HEK293T (cell line): ENCODE results near the gene KRAS.

Experiments
- CTCF ChIA-PET: fragments of 350-600 bp; formaldehyde crosslinking; extraction: SDS; loops from one replicate; lab custom pipeline; 2021; ENCODE audit warnings: antibody characterized with exemption, inconsistent platforms; lab: Yijun Ruan, JAX
- POLR2A ChIA-PET: fragments of 350-600 bp; formaldehyde crosslinking; extraction: SDS; loops from one replicate; lab custom pipeline; 2020; ENCODE audit warnings: antibody characterized with exemption, inconsistent platforms; lab: Yijun Ruan, JAX
- DNase-seq: peaks from one replicate; pipeline ENCODE4 v3.0.0; 2012; ENCODE audit warnings: mixed read lengths; ENCODE audit errors: extremely low spot score
- ARNT ChIP-seq: fragments of 450-650 bp; IDR thresholded peaks from 2 replicates; pipeline ENCODE4 v1.6.1; 2017; ENCODE audit warnings: mild to moderate bottlenecking
- BHLHE40 ChIP-seq: fragments of 450-650 bp; IDR thresholded peaks from 2 replicates; pipeline ENCODE4 v1.6.1; 2016; ENCODE audit warnings: mild to moderate bottlenecking, moderate library complexity, borderline replicate concordance
- CTBP1 ChIP-seq: fragments of 450-650 bp; IDR thresholded peaks from 2 replicates; pipeline ENCODE4 v1.6.1; 2016; ENCODE audit warnings: borderline replicate concordance
- ELF4 ChIP-seq: fragments of 450-650 bp; IDR thresholded peaks from 2 replicates; pipeline ENCODE4 v1.6.1; 2017; ENCODE audit warnings: antibody characterized with exemption
- FOXA1 ChIP-seq: fragments of 450-650 bp; IDR thresholded peaks from 2 replicates; pipeline ENCODE4 v1.6.1; 2016; ENCODE audit warnings: mild to moderate bottlenecking
- FOXK2 ChIP-seq: fragments of 450-650 bp; IDR thresholded peaks from 2 replicates; pipeline ENCODE4 v1.6.1; 2016; ENCODE audit warnings: mild to moderate bottlenecking
- FOXM1 ChIP-seq: fragments of 450-650 bp; IDR thresholded peaks from 2 replicates; pipeline ENCODE4 v1.6.1; 2017; ENCODE audit warnings: mild to moderate bottlenecking, borderline replicate concordance
- HDGF ChIP-seq: fragments of 450-650 bp; IDR thresholded peaks from 2 replicates; pipeline ENCODE4 v1.6.1; 2017; ENCODE audit warnings: antibody characterized with exemption, borderline replicate concordance
- L3MBTL2 ChIP-seq: fragments of 450-650 bp; conservative IDR thresholded peaks from 2 replicates; pipeline ENCODE4 v1.6.1; 2016; ENCODE audit warnings: mild to moderate bottlenecking
- LEF1 ChIP-seq: fragments of 450-650 bp; IDR thresholded peaks from 2 replicates; pipeline ENCODE4 v1.6.1; 2017; ENCODE audit warnings: mild to moderate bottlenecking, borderline replicate concordance
- NFRKB ChIP-seq: fragments of 450-650 bp; IDR thresholded peaks from 2 replicates; pipeline ENCODE4 v1.6.1; 2016; ENCODE audit warnings: mild to moderate bottlenecking, moderate library complexity
- SP1 ChIP-seq: fragments of 450-650 bp; IDR thresholded peaks from 2 replicates; pipeline ENCODE4 v1.6.1; 2017
- SUZ12 ChIP-seq: fragments of 450-650 bp; IDR thresholded peaks from 2 replicates; pipeline ENCODE4 v1.6.1; 2016; ENCODE audit warnings: mild to moderate bottlenecking
- TARDBP ChIP-seq: fragments of 450-650 bp; IDR thresholded peaks from 2 replicates; pipeline ENCODE4 v1.6.1; 2016
- ZNF384 ChIP-seq: fragments of 450-650 bp; IDR thresholded peaks from 2 replicates; pipeline ENCODE4 v1.6.1; 2016
- TF ChIP-seq, protein P1 (sequence below): fragments of 450-650 bp; IDR thresholded peaks from 2 replicates; pipeline ENCODE4 v1.6.1; 2016

The KRAS gene

DNA sequence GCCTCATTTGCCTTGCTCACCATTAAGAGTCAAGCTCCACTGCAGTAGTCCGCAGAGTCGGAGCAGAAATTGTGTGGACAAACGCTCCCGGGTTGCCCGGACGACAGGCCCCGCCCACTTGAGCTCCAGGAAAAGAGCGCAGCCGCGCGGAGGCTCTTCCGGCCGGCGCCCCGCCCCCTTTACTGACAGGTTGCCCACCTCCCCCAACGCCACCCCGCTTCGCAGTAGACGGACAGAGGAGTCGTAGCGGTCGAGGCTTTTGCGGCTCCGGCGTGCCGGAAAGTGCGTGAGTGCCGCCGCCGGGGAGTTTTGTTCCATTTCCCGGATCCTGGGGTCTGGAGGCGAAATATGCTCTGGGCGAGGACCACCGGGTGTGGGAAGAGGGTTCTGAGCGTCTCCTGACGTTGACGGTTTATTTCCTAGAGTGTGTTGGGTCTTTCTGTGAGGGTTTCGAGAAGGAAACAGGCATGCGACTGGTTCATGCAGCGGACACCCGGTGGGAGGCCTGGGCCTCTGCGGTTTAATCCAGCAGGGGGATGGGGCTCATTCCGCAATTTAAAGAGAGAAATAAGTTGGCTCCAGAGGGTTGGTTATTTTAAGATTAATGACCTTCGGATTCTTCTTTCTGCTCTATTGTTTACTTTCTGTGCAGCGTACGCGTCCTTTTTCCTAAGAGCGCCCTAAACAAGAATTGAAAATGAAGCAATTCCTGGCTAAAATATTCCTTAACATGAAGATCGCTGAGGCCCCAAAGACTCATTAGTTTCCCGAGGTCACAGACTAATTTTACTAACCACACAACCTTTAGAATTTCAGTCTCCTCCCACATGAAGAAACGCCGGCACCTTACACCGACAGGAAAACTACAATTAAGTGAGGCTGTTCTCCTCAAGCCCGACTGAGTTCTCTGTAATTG is 55.4 kb downstream of the KRAS start, which contains the start of the genes DNAI7 and ETFRF1:
Gene DNAI7 (minus strand): TSS at position 105 of the 916 bp plus-strand sequence. CDS start 82 bp downstream, at position 23.
Gene ETFRF1 (plus strand): TSS at position 182 of the 916 bp plus-strand sequence. CDS start 8,720 bp downstream, outside the sequence.
- ChIA-PET POLR2A (no interaction called here), CTCF (interaction anchor here (0.9 to 1.6 kb wide), 3 partner anchors 40 to 192 kb away, joined by 3 read pairs; no protein-coding TSS in a partner anchor)
- peak; percentile 95 for DNase-seq
- TF ChIP-seq ARNT (no peak), SUZ12 (no peak), FOXM1 (no peak), L3MBTL2 (peak; percentile 66)
- TF ChIP-seq, protein P1, sequence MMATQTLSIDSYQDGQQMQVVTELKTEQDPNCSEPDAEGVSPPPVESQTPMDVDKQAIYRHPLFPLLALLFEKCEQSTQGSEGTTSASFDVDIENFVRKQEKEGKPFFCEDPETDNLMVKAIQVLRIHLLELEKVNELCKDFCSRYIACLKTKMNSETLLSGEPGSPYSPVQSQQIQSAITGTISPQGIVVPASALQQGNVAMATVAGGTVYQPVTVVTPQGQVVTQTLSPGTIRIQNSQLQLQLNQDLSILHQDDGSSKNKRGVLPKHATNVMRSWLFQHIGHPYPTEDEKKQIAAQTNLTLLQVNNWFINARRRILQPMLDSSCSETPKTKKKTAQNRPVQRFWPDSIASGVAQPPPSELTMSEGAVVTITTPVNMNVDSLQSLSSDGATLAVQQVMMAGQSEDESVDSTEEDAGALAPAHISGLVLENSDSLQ: peak; percentile 87

DNA sequence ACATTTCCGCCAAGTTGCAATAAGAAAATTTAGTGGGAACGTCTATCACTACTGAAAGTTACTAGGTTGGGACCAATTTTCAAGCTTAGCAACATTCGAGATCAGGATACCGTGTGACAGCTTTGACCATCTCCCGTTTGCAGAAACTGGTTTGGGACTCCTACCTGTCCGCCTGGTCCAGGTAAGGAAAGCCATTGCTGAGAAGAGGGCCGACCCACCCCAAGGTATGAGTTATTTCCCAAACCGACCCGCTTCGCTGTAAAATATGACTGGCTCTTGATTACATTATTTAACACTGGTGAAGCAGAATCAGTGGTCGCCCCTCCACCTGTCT is 56.0 kb downstream of the KRAS start:
- TF ChIP-seq ARNT: no peak
- no peak for TF ChIP-seq FOXK2
- TF ChIP-seq HDGF: no peak
- no peak for TF ChIP-seq BHLHE40
- no peak for TF ChIP-seq SUZ12
- TF ChIP-seq ZNF384: no peak
- no peak for TF ChIP-seq LEF1
- TF ChIP-seq ELF4: no peak
- TF ChIP-seq, protein P1: no peak
- TF ChIP-seq NFRKB: no peak
- no peak for TF ChIP-seq SP1
- no peak for TF ChIP-seq TARDBP
- TF ChIP-seq L3MBTL2: no peak
- TF ChIP-seq FOXA1: no peak
- no peak for TF ChIP-seq FOXM1
- no peak for TF ChIP-seq CTBP1
- no peak for DNase-seq
- POLR2A ChIA-PET: no interaction called here
- CTCF ChIA-PET: interaction anchor here (0.9 to 1.6 kb wide), 3 partner anchors 40 to 193 kb away, joined by 3 read pairs; no protein-coding TSS in a partner anchor

DNA sequence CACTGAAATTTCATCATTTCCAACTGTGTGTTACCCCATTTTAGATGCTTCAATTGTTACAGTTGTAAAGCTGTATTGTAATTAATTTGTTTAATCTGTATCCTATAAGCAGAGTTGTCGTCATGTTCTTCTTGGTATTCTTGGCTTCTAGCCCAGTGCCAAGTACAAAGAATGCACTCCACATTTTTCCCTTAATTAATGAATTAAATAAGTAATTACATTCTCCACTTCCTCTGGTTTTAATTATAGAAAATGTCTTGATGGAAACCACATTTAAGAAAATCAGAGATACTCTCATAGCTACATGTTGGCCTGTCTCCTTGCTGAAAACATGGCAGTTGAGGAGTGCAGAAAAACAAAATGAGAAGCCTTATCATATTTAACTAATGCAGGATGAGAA is 56.5 kb downstream of the KRAS start:
- ChIA-PET POLR2A (no interaction called here), CTCF (interaction anchor here (1.1 kb wide), 1 partner anchor 39 kb away, joined by 3 read pairs; no protein-coding TSS in a partner anchor)
- no peak for TF ChIP-seq CTBP1
- no peak for TF ChIP-seq TARDBP
- no peak for TF ChIP-seq ZNF384
- TF ChIP-seq FOXK2: no peak
- no peak for TF ChIP-seq NFRKB
- TF ChIP-seq FOXM1: no peak
- no peak for TF ChIP-seq HDGF
- TF ChIP-seq ELF4: no peak
- no peak for TF ChIP-seq SP1
- no peak for TF ChIP-seq LEF1
- TF ChIP-seq ARNT: no peak
- TF ChIP-seq FOXA1: no peak
- TF ChIP-seq L3MBTL2: no peak
- TF ChIP-seq, protein P1: no peak
- TF ChIP-seq BHLHE40: no peak
- TF ChIP-seq SUZ12: no peak
- DNase-seq: no peak

DNA sequence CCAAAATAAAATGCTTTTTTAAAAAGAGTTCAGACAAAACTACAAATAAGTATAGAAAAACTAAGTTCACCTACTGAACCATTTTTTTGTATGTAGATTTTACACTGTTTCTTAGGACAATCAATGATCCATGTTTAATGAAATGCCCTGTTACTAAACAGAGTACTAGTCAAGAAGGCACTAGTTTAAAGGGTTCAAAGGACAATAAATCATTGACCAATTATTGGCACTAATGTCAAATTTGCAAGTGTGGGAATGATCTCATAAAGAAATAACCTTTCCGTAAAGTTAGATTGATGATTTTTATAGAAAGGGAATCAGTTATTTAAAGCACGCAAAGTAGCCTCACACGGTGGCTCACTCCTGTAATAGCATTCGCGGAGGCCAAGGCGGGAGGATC is 59.9 kb downstream of the KRAS start:
- no peak for DNase-seq
- TF ChIP-seq FOXA1: no peak
- no peak for TF ChIP-seq NFRKB
- no peak for TF ChIP-seq SP1
- no peak for TF ChIP-seq CTBP1
- TF ChIP-seq L3MBTL2: no peak
- no peak for TF ChIP-seq ELF4
- TF ChIP-seq, protein P1: no peak
- no peak for TF ChIP-seq ZNF384
- no peak for TF ChIP-seq HDGF
- ChIA-PET POLR2A (no interaction called here), CTCF (no interaction called here)

DNA sequence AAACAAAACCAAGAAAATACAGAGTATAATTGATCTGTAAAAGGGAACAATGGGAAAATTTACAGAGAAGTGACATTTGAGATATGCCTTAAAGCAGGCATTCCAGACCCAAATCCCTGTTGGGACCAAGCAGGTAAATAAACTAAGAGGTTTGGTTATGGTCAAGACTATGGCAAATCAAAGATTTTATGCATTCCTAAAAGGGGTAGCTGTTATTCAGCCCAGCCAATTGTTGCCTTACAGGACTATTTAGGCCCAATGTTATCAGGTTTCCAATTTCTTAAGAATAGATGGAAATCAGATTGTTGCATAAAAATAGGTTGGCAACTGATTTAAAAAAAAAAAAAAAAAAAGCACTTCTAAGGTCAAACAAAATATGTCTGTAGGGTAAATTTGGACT is 61.1 kb downstream of the KRAS start:
- TF ChIP-seq FOXK2 (no peak), BHLHE40 (no peak), HDGF (no peak), LEF1 (no peak), TARDBP (no peak), ELF4 (no peak)
- TF ChIP-seq, protein P1: no peak
- no peak for DNase-seq
- ChIA-PET POLR2A (no interaction called here), CTCF (no interaction called here)
